DND-41 (cell line): ENCODE data around the gene RABEPK.
"Not testable (repeated sequence)": the region's sequence is repeated elsewhere in the genome, so short reads cannot be mapped to it uniquely, and the experiment has no call there.

Experiments
- ATAC-seq: fragments of 200-7000 bp; cut with Tn5 transposase; 3 replicates; pipeline ENCODE4 v1.9.1; 2021; ENCODE audit warnings: low read depth; ENCODE audit not compliant: insufficient read depth
- DNase-seq: peaks from one replicate; pipeline ENCODE4 v3.0.0-alpha.2; 2020
- H2AFZ ChIP-seq: 2 replicates; pipeline ENCODE4 v1.6.0; 2012; ENCODE audit warnings: low read depth, low read length
- H3K27ac ChIP-seq: 2 replicates; pipeline ENCODE4 v1.5.1; 2012; ENCODE audit warnings: low read length, inconsistent platforms
- H3K27me3 ChIP-seq: fragments of 200-600 bp; sonication (generic); 2 replicates; pipeline ENCODE4 v1.6.0; 2012; ENCODE audit warnings: low read length, mild to moderate bottlenecking, inconsistent platforms; ENCODE audit not compliant: insufficient read depth, poor library complexity
- H3K36me3 ChIP-seq: 2 replicates; pipeline ENCODE4 v1.5.1; 2012; ENCODE audit warnings: low read length, inconsistent platforms; ENCODE audit not compliant: insufficient read depth
- H3K4me1 ChIP-seq: 2 replicates; pipeline ENCODE4 v1.5.1; 2012; ENCODE audit warnings: mild to moderate bottlenecking, low read length; ENCODE audit not compliant: insufficient read depth
- H3K4me2 ChIP-seq: 2 replicates; pipeline ENCODE4 v1.6.0; 2012; ENCODE audit warnings: mild to moderate bottlenecking, moderate library complexity, low read length, inconsistent platforms; ENCODE audit not compliant: insufficient read depth
- H3K4me3 ChIP-seq, 2 experiments: fragments of 200-600 bp in 1 of 2; shearing (Covaris generic) in 1 of 2; 2 replicates each; pipeline ENCODE4 v1.5.1; 2012 to 2016; ENCODE audit warnings: inconsistent platforms in 2 of 2, low read length in 2 of 2, mild to moderate bottlenecking in 2 of 2, low read depth in 1 of 2, moderate library complexity in 1 of 2
- H3K79me2 ChIP-seq: 2 replicates; pipeline ENCODE4 v1.6.0; 2012; ENCODE audit warnings: low read length, inconsistent platforms; ENCODE audit not compliant: insufficient read depth
- H3K9ac ChIP-seq: 2 replicates; pipeline ENCODE4 v1.6.0; 2012; ENCODE audit warnings: low read depth, mild to moderate bottlenecking, inconsistent platforms, low read length, moderate library complexity
- H3K9me3 ChIP-seq: 2 replicates; pipeline ENCODE4 v1.5.1; 2012; ENCODE audit warnings: low read length, moderate library complexity, mild to moderate bottlenecking, inconsistent platforms; ENCODE audit not compliant: insufficient read depth, severe bottlenecking
- H4K20me1 ChIP-seq: 2 replicates; pipeline ENCODE4 v1.6.0; 2012; ENCODE audit warnings: low read length; ENCODE audit not compliant: insufficient read depth
- EZH2 ChIP-seq: IDR thresholded peaks from 3 replicates; pipeline ENCODE4 v1.6.1; 2012; ENCODE audit warnings: borderline replicate concordance, low read depth, mild to moderate bottlenecking, moderate library complexity, low read length, inconsistent platforms; ENCODE audit not compliant: severe bottlenecking
- TF ChIP-seq, protein P1 (sequence below): IDR thresholded peaks from 2 replicates; pipeline ENCODE4 v1.5.1; 2012; ENCODE audit warnings: borderline replicate concordance, low read length, moderate library complexity, mild to moderate bottlenecking; ENCODE audit not compliant: poor library complexity, severe bottlenecking; ENCODE audit errors: extremely low read depth

The RABEPK gene

DNA sequence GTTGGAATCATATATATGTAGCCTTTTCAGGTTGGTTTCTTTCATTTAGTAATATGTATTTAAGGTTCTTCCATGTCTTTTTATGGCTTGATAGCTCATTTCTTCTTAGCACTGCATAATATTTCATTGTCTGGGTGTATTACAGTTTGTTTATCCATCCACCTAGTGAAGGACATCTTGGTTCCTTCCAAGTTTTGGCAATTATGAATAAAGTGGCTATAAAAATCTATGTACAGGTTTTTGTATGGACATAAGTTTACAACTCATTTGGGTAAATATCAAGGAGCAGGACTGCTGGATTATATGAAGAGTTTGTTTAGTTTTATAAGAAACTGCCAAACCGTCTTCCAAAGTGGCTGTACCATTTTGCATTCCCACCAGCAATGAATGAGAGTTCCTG, 22.5 kb upstream of the RABEPK start:
- no peak overlapping the region for H2AFZ ChIP-seq
- DNase-seq = no peak

DNA sequence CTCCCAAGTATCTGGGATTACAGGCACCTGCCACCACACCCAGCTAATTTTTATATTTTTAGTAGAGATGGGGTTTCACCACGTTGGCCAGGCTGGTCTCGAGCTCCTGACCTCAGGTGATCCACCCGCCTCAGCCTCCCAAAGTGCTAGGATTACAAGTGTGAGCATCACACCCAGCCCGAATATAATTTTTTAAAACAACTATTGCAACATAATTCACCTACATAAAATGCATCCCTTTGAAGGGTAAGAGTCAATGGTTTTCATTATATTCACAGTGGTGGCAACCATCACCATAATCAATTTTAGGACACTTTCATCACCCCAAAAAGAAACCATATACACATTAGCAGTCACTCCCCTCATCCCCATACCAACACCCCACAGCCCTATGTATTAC, 20.6 kb upstream of the RABEPK start:
- DNase-seq, H3K4me1 ChIP-seq, H3K27me3 ChIP-seq, H3K4me3 ChIP-seq, H3K9ac ChIP-seq, H3K4me2 ChIP-seq, H3K9me3 ChIP-seq, ATAC-seq, H3K36me3 ChIP-seq, H2AFZ ChIP-seq, H3K27ac ChIP-seq: not testable (repeated sequence)
- H3K79me2 ChIP-seq = peaks cover 95% of the 10 kb centered on the region
- H4K20me1 ChIP-seq = peaks cover 42% of the 10 kb centered on the region; the same call in 1 of the 2 replicates

More for the DNA sequence above, 22.5 kb upstream of the RABEPK start:
- no peak overlapping the region for H3K9ac ChIP-seq
- H3K27me3 ChIP-seq = no peaks in the 10 kb centered on the region
- no peak for ATAC-seq
- H4K20me1 ChIP-seq = peaks cover 36% of the 10 kb centered on the region; the same call in 1 of the 2 replicates
- no peaks in the 10 kb centered on the region for H3K9me3 ChIP-seq
- TF ChIP-seq, protein P1, sequence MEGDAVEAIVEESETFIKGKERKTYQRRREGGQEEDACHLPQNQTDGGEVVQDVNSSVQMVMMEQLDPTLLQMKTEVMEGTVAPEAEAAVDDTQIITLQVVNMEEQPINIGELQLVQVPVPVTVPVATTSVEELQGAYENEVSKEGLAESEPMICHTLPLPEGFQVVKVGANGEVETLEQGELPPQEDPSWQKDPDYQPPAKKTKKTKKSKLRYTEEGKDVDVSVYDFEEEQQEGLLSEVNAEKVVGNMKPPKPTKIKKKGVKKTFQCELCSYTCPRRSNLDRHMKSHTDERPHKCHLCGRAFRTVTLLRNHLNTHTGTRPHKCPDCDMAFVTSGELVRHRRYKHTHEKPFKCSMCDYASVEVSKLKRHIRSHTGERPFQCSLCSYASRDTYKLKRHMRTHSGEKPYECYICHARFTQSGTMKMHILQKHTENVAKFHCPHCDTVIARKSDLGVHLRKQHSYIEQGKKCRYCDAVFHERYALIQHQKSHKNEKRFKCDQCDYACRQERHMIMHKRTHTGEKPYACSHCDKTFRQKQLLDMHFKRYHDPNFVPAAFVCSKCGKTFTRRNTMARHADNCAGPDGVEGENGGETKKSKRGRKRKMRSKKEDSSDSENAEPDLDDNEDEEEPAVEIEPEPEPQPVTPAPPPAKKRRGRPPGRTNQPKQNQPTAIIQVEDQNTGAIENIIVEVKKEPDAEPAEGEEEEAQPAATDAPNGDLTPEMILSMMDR = no peak
- no peak for TF ChIP-seq EZH2
- H3K4me3 ChIP-seq = no peak overlapping the region
- H3K36me3 ChIP-seq = peaks cover 4% of the 10 kb centered on the region; the same call in 1 of the 2 replicates
- H3K27ac ChIP-seq = no peak overlapping the region
- H3K4me2 ChIP-seq = no peak overlapping the region
- H3K79me2 ChIP-seq = peaks cover 94% of the 10 kb centered on the region
- no peaks in the 10 kb centered on the region for H3K4me1 ChIP-seq

DNA sequence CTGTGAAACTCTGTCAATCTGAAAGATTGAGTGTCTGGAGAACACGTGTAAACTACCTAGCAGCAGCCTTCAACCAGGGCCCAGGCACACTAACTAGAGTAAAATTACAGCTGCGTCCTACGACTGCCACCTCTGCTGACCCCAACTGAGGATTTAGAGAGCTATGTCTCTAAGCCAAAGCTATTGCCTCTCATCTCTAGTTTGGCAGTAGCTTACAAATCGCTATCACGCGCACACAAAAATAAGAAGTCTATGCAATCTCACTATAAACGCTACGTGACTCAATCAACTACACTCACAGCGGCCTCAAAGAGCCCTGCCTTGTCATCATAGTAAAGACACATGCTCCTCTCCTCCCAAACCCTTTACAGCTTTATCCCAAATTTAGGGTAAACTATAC, 19.5 kb upstream of the RABEPK start:
- no peak overlapping the region for H3K27ac ChIP-seq
- H2AFZ ChIP-seq = no peak overlapping the region
- peaks cover 10% of the 10 kb centered on the region; the same call in 1 of the 2 replicates for H3K36me3 ChIP-seq
- H3K79me2 ChIP-seq = peaks cover 97% of the 10 kb centered on the region
- no peak for DNase-seq
- no peaks in the 10 kb centered on the region; the same call in 1 of the 2 replicates for H3K4me1 ChIP-seq
- H3K9me3 ChIP-seq = no peaks in the 10 kb centered on the region
- H3K9ac ChIP-seq = no peak overlapping the region
- peaks cover 42% of the 10 kb centered on the region; the same call in 1 of the 2 replicates for H4K20me1 ChIP-seq
- no peak overlapping the region for H3K4me3 ChIP-seq
- H3K4me2 ChIP-seq = no peak overlapping the region
- H3K27me3 ChIP-seq = no peaks in the 10 kb centered on the region
- no peak for ATAC-seq
- TF ChIP-seq EZH2 = no peak
- TF ChIP-seq, protein P1 = no peak

DNA sequence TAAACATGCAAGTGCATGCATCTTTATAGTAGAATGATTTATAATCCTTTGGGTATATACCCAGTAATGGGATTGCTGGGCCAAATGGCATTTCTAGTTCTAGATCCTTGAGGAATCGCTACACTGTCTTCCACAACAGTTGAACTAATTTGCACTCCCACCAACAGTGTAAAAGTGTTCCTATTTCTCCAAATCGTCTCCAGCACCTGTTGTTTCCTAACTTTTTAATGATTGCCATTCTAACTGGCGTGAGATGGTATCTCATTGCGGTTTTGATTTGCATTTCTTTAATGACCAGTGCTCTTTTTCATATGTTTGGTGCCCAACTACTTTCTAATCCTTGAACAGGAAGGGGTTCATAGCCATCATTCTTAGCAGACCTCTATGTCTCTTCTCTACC, 18.6 kb upstream of the RABEPK start:
- not testable (repeated sequence) for DNase-seq, H3K9ac ChIP-seq, H3K9me3 ChIP-seq, H3K27ac ChIP-seq, H2AFZ ChIP-seq, H3K4me2 ChIP-seq, H3K4me3 ChIP-seq, H3K27me3 ChIP-seq, H3K4me1 ChIP-seq, ATAC-seq, H3K36me3 ChIP-seq
- Histone ChIP-seq H4K20me1 (peaks cover 36% of the 10 kb centered on the region; the same call in 1 of the 2 replicates), H3K79me2 (peaks cover 97% of the 10 kb centered on the region)
